DND-41 (cell line): ENCODE results near the gene NAT8L.

Experiments
- ATAC-seq: fragments of 200-7000 bp; cut with Tn5 transposase; 3 replicates; pipeline ENCODE4 v1.9.1; 2021; ENCODE audit warnings: low read depth; ENCODE audit not compliant: insufficient read depth
- DNase-seq: peaks from one replicate; pipeline ENCODE4 v3.0.0-alpha.2; 2020
- H2AFZ ChIP-seq: 2 replicates; pipeline ENCODE4 v1.6.0; 2012; ENCODE audit warnings: low read depth, low read length
- H3K27ac ChIP-seq: 2 replicates; pipeline ENCODE4 v1.5.1; 2012; ENCODE audit warnings: low read length, inconsistent platforms
- H3K27me3 ChIP-seq: fragments of 200-600 bp; sonication (generic); 2 replicates; pipeline ENCODE4 v1.6.0; 2012; ENCODE audit warnings: low read length, mild to moderate bottlenecking, inconsistent platforms; ENCODE audit not compliant: insufficient read depth, poor library complexity
- H3K36me3 ChIP-seq: 2 replicates; pipeline ENCODE4 v1.5.1; 2012; ENCODE audit warnings: low read length, inconsistent platforms; ENCODE audit not compliant: insufficient read depth
- H3K4me1 ChIP-seq: 2 replicates; pipeline ENCODE4 v1.5.1; 2012; ENCODE audit warnings: mild to moderate bottlenecking, low read length; ENCODE audit not compliant: insufficient read depth
- H3K4me2 ChIP-seq: 2 replicates; pipeline ENCODE4 v1.6.0; 2012; ENCODE audit warnings: mild to moderate bottlenecking, moderate library complexity, low read length, inconsistent platforms; ENCODE audit not compliant: insufficient read depth
- H3K4me3 ChIP-seq, 2 experiments: fragments of 200-600 bp in 1 of 2; shearing (Covaris generic) in 1 of 2; 2 replicates each; pipeline ENCODE4 v1.5.1; 2012 to 2016; ENCODE audit warnings: inconsistent platforms in 2 of 2, low read length in 2 of 2, mild to moderate bottlenecking in 2 of 2, low read depth in 1 of 2, moderate library complexity in 1 of 2
- H3K79me2 ChIP-seq: 2 replicates; pipeline ENCODE4 v1.6.0; 2012; ENCODE audit warnings: low read length, inconsistent platforms; ENCODE audit not compliant: insufficient read depth
- H3K9ac ChIP-seq: 2 replicates; pipeline ENCODE4 v1.6.0; 2012; ENCODE audit warnings: low read depth, mild to moderate bottlenecking, inconsistent platforms, low read length, moderate library complexity
- H3K9me3 ChIP-seq: 2 replicates; pipeline ENCODE4 v1.5.1; 2012; ENCODE audit warnings: low read length, moderate library complexity, mild to moderate bottlenecking, inconsistent platforms; ENCODE audit not compliant: insufficient read depth, severe bottlenecking
- H4K20me1 ChIP-seq: 2 replicates; pipeline ENCODE4 v1.6.0; 2012; ENCODE audit warnings: low read length; ENCODE audit not compliant: insufficient read depth
- CTCF ChIP-seq: IDR thresholded peaks from 2 replicates; pipeline ENCODE4 v1.5.1; 2012; ENCODE audit warnings: borderline replicate concordance, low read length, moderate library complexity, mild to moderate bottlenecking; ENCODE audit not compliant: poor library complexity, severe bottlenecking; ENCODE audit errors: extremely low read depth
- EZH2 ChIP-seq: IDR thresholded peaks from 3 replicates; pipeline ENCODE4 v1.6.1; 2012; ENCODE audit warnings: borderline replicate concordance, low read depth, mild to moderate bottlenecking, moderate library complexity, low read length, inconsistent platforms; ENCODE audit not compliant: severe bottlenecking

NAT8L gene

GRCh38 chr4:2062808-2063524 lies 3.8 kb downstream of the NAT8L start:
- Histone ChIP-seq H3K9ac (no peak overlapping the region), H4K20me1 (no peaks in the 10 kb centered on the region; the same call in 1 of the 2 replicates), H3K27ac (no peak overlapping the region), H2AFZ (no peak overlapping the region), H3K36me3 (no peaks in the 10 kb centered on the region), H3K4me1 (no peaks in the 10 kb centered on the region), H3K4me2 (no peak overlapping the region), H3K27me3 (peaks cover 7% of the 10 kb centered on the region), H3K79me2 (no peaks in the 10 kb centered on the region), H3K9me3 (no peaks in the 10 kb centered on the region), H3K4me3 (no peak overlapping the region)
- ATAC-seq (no peak), DNase-seq (no peak)
- TF ChIP-seq EZH2: no peak
- no peak for TF ChIP-seq CTCF

GRCh38 chr4:2063557-2064275 lies 4.6 kb downstream of the NAT8L start:
- H3K36me3 ChIP-seq: no peaks in the 10 kb centered on the region
- DNase-seq (no peak), ATAC-seq (no peak)
- no peaks in the 10 kb centered on the region for H3K79me2 ChIP-seq
- peaks cover under 1% of the 10 kb centered on the region for H3K27me3 ChIP-seq
- no peaks in the 10 kb centered on the region for H3K9me3 ChIP-seq
- no peaks in the 10 kb centered on the region for H3K4me1 ChIP-seq
- no peak overlapping the region for H3K9ac ChIP-seq
- no peaks in the 10 kb centered on the region; the same call in 1 of the 2 replicates for H4K20me1 ChIP-seq
- H3K4me2 ChIP-seq: no peak overlapping the region
- no peak overlapping the region for H3K27ac ChIP-seq
- no peak overlapping the region for H3K4me3 ChIP-seq
- H2AFZ ChIP-seq: no peak overlapping the region
- TF ChIP-seq CTCF (no peak), EZH2 (no peak)

- no peaks in the 10 kb centered on the region for H3K79me2 ChIP-seq
- H3K27ac ChIP-seq: no peak overlapping the region
- no peak for ATAC-seq
- H2AFZ ChIP-seq: no peak overlapping the region
- H3K36me3 ChIP-seq: no peaks in the 10 kb centered on the region
- H3K4me3 ChIP-seq: no peak overlapping the region
- no peaks in the 10 kb centered on the region for H3K4me1 ChIP-seq
- H3K9ac ChIP-seq: no peak overlapping the region
- H3K4me2 ChIP-seq: no peak overlapping the region
- no peak for DNase-seq
- H3K27me3 ChIP-seq: no peaks in the 10 kb centered on the region
- no peaks in the 10 kb centered on the region; the same call in 1 of the 2 replicates for H4K20me1 ChIP-seq
- TF ChIP-seq CTCF: no peak
- no peak for TF ChIP-seq EZH2
- H3K9me3 ChIP-seq: no peaks in the 10 kb centered on the region
Measured at GRCh38 chr4:2064276-2064991, 5.3 kb downstream of the NAT8L start.
